OCI-LY3 (cell line): Measurements from ENCODE around the gene MAP2K6.
A peak's percentile ranks its signal among the peaks of the same experiment; 100 is the strongest.

ENCODE experiments used
- CTCF ChIP-seq: fragments of 200-600, 300-600 bp; sonication (generic); IDR thresholded peaks from 2 replicates; pipeline ENCODE4 v1.5.1; 2014; ENCODE audit warnings: antibody characterized with exemption, low read length, low read depth
- EZH2phosphoT487 ChIP-seq: fragments of 200-600 bp; shearing (Covaris generic); IDR thresholded peaks from 2 replicates; pipeline ENCODE4 v1.6.1; 2018; ENCODE audit warnings: antibody characterized with exemption, mixed run types, low read depth

- TF ChIP-seq CTCF (peak; percentile 63), EZH2phosphoT487 (no peak)
These were observed 110.4 kb downstream of the MAP2K6 start for GRCh38 chr17:69524854-69525253.
